ENCODE measurements around the gene CDKL1. TPM values are rescaled to one million over a fixed set of nuclear protein-coding genes. Genes with fewer than 3 reads are reported as not detected.
"Not testable (repeated sequence)": the region's sequence is repeated elsewhere in the genome, so short reads cannot be mapped to it uniquely, and the experiment has no call there.

CDKL1 gene
- total and polyA plus RNA-seq, 3 donors from 2014 or later = 2.0 to 4.4 (median 3.3) TPM

- TF ChIP-seq POLR2A (IDR thresholded peaks at IDR 0.05) = no peak
- no peak for TF ChIP-seq CTCF (IDR thresholded peaks at IDR 0.05)
- H3K27me3 ChIP-seq = no peaks in the 10 kb centered on the region
- H3K36me3 ChIP-seq (ENCODE audit: low read depth, missing control alignments) = no peaks in the 10 kb centered on the region
- 83 to 89% methylated on average over 2 of the region's 2 CpGs for WGBS, 2 donors
- H3K4me3 ChIP-seq = no peak overlapping the region
- intact Hi-C loops (cut with DNase I; ENCODE audit: low total_unique reads) = no loop called here
- H3K9me3 ChIP-seq = no peaks in the 10 kb centered on the region
- DNase-seq = no peak
- no peak overlapping the region for H3K27ac ChIP-seq
- H3K4me1 ChIP-seq = no peaks in the 10 kb centered on the region
Measured at GRCh38 chr14:50360851-50361250, 35.8 kb downstream of the CDKL1 start.

- H3K27me3 ChIP-seq = no peaks in the 10 kb centered on the region
- no peak for TF ChIP-seq POLR2A (IDR thresholded peaks at IDR 0.05)
- TF ChIP-seq CTCF (IDR thresholded peaks at IDR 0.05) = no peak
- no peak for DNase-seq
- intact Hi-C loops (cut with DNase I; ENCODE audit: low total_unique reads) = no loop called here
- no peak overlapping the region for H3K4me3 ChIP-seq
- H3K36me3 ChIP-seq (ENCODE audit: low read depth, missing control alignments) = no peaks in the 10 kb centered on the region
- 93 to 94% methylated on average over 3 of the region's 3 CpGs for WGBS, 2 donors
- no peaks in the 10 kb centered on the region for H3K9me3 ChIP-seq
- no peak overlapping the region for H3K27ac ChIP-seq
- H3K4me1 ChIP-seq = no peaks in the 10 kb centered on the region
Measured at GRCh38 chr14:50360093-50360492, 36.6 kb downstream of the CDKL1 start.

DNA sequence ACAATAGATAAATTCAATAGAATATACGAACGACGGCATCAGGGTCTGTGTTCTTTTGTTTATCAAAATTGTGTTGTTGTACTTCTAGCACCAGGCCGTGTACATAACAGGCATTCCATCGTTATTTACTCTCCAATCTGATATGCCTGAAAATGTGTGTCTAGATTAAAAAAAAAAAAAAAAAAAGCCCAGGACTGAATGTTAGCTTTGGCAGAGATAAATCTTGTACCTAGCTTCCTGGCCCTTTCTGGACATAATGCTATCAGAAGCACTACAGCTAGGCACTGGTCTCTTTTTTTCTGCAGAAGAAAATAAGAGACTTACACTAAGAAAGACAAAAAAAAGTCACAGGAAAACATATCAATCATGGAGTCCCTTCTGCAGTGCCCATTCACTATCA is 37.0 kb downstream of the CDKL1 start:
- no peaks in the 10 kb centered on the region for H3K27me3 ChIP-seq
- DNase-seq = no peak

DNA sequence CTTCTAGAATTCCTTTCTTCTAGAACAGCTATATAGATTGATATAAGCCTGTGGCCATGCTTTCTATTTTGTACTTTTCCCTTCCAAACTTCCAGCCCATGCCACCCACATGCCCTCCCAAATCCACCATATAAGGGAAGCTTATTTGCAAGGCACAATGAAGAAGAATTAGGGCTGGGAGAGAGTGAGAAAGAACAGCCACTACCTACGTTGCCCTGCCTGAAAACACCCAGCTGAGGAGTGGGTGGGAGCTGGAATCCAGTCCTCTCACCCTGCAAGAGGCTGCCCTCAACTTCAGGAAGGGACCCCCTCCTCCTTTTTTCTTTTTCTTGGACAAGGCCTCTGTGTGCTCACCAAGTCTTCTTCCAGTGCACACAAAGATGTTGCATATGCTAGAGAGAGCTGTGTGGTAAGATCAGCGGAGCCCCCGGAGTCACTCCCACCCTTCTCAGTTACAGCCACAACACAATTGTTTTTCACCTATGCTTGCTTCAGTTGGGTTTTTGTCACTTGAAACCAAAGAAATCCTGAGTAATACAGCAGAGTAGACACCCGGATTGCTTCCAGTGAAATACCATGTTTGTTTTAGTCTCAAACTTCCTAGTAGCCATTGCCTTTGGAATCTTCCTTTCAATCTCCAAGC is 38.8 kb downstream of the CDKL1 start:
- H3K9me3 ChIP-seq = no peaks in the 10 kb centered on the region
- no peak overlapping the region for H3K27ac ChIP-seq
- TF ChIP-seq POLR2A (IDR thresholded peaks at IDR 0.05) (no peak), CTCF (IDR thresholded peaks at IDR 0.05) (no peak)
- no peaks in the 10 kb centered on the region for H3K4me1 ChIP-seq
- DNase-seq = no peak
- no peaks in the 10 kb centered on the region for H3K27me3 ChIP-seq
- no peak overlapping the region for H3K4me3 ChIP-seq
- H3K36me3 ChIP-seq (ENCODE audit: low read depth, missing control alignments) = no peaks in the 10 kb centered on the region
- intact Hi-C loops (cut with DNase I; ENCODE audit: low total_unique reads) = no loop called here
- 89 to 92% methylated on average over 4 of the region's 4 CpGs for WGBS, 2 donors

More for the DNA sequence above, 37.0 kb downstream of the CDKL1 start:
- TF ChIP-seq POLR2A (IDR thresholded peaks at IDR 0.05) (no peak), CTCF (IDR thresholded peaks at IDR 0.05) (no peak)
- Histone ChIP-seq H3K27ac (no peak overlapping the region), H3K4me3 (no peak overlapping the region), H3K9me3 (no peaks in the 10 kb centered on the region), H3K4me1 (no peaks in the 10 kb centered on the region), H3K36me3 (ENCODE audit: low read depth, missing control alignments) (no peaks in the 10 kb centered on the region)
- intact Hi-C loops (cut with DNase I; ENCODE audit: low total_unique reads) = no loop called here
- WGBS, 2 donors = 89 to 90% methylated on average over 5 of the region's 5 CpGs

DNA sequence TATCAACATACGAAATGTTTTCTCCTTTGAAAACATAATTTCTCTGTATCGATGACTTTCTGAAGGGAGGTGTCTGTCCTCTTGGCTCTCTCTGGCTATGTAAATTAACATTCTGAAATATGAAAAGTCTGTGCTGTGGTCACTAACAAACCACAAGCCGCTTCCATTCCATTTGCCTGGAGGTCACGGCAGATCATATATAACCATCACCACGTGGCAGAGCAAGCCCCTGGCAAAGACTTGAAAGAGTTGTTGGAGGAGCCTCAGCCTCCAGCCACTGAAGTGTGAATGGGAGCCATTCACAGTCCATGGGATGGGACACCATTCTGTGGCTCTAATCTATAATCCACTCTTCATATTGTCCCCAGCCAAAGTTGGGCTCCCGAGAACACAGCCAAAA is 39.6 kb downstream of the CDKL1 start:
- H3K9me3 ChIP-seq = no peaks in the 10 kb centered on the region
- intact Hi-C loops (cut with DNase I; ENCODE audit: low total_unique reads) = no loop called here
- TF ChIP-seq CTCF (IDR thresholded peaks at IDR 0.05) (no peak), POLR2A (IDR thresholded peaks at IDR 0.05) (no peak)
- no peak for DNase-seq
- 71 to 78% methylated on average over 6 of the region's 6 CpGs for WGBS, 2 donors
- no peak overlapping the region for H3K27ac ChIP-seq
- H3K36me3 ChIP-seq (ENCODE audit: low read depth, missing control alignments) = no peaks in the 10 kb centered on the region
- H3K4me3 ChIP-seq = no peak overlapping the region
- H3K27me3 ChIP-seq = no peaks in the 10 kb centered on the region
- H3K4me1 ChIP-seq = no peaks in the 10 kb centered on the region

DNA sequence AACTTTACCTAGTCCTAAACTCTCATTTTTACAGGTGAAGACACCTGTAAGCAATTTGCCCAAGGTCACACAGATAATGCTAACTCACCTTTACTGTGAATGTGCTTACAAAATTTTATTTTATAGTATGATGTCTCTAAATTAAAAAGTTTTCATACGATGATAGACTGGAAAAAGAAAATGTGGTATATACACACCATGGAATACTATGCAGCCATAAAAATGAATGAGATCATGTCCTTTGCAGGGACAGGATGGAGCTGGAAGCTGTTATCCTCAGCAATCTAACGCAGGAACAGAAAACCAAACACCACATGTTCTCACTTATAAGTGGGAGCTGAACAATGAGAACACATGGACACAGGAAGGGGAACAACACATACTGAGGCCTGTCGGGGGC is 40.4 kb downstream of the CDKL1 start:
- H3K27me3 ChIP-seq; H3K36me3 ChIP-seq (ENCODE audit: low read depth, missing control alignments); intact Hi-C loops (cut with DNase I; ENCODE audit: low total_unique reads); DNase-seq; H3K27ac ChIP-seq; H3K4me3 ChIP-seq; H3K9me3 ChIP-seq; H3K4me1 ChIP-seq: not testable (repeated sequence)
- 88 to 92% methylated on average over 3 of the region's 3 CpGs for WGBS, 2 donors

Data from testis (tissue), 3 donors.